GM23248 (cell line): Measurements from ENCODE around the gene PODXL2. TPM values are rescaled to one million over a fixed set of nuclear protein-coding genes. Genes with fewer than 3 reads are reported as not detected.

Experiments
- DNase-seq: peaks from one replicate; pipeline ENCODE4 v3.0.0-alpha.2; 2015
- H2AFZ ChIP-seq: fragments of 200-600 bp; sonication (generic); 2 replicates; pipeline ENCODE4 v1.6.1; 2016; ENCODE audit warnings: antibody characterized with exemption
- H3F3A ChIP-seq: fragments of 200-600 bp; sonication (generic); 2 replicates; pipeline ENCODE4 v1.6.1; 2016; ENCODE audit warnings: mild to moderate bottlenecking, antibody characterized with exemption, mixed run types; ENCODE audit not compliant: insufficient read depth
- H3K27ac ChIP-seq: fragments of 200-600 bp; sonication (generic); 2 replicates; pipeline ENCODE4 v1.5.1; 2016; ENCODE audit warnings: mild to moderate bottlenecking
- H3K27me3 ChIP-seq: fragments of 200-600 bp; sonication (generic); replicated peaks from 2 replicates; pipeline ENCODE4 v1.6.1; 2016; ENCODE audit warnings: mild to moderate bottlenecking; ENCODE audit not compliant: insufficient read depth
- H3K36me3 ChIP-seq: fragments of 200-600 bp; sonication (generic); 2 replicates; pipeline ENCODE4 v1.6.1; 2016; ENCODE audit warnings: low read depth, mild to moderate bottlenecking
- H3K4me1 ChIP-seq: fragments of 200-600 bp; sonication (generic); 2 replicates; pipeline ENCODE4 v1.6.1; 2016; ENCODE audit warnings: mild to moderate bottlenecking; ENCODE audit not compliant: insufficient read depth
- H3K4me2 ChIP-seq: fragments of 200-600 bp; sonication (generic); one replicate; pipeline ENCODE4 v1.6.1; 2016; ENCODE audit warnings: mild to moderate bottlenecking; ENCODE audit not compliant: unreplicated experiment
- H3K4me3 ChIP-seq: fragments of 200-600 bp; sonication (generic); 2 replicates; pipeline ENCODE4 v1.5.1; 2016; ENCODE audit warnings: mild to moderate bottlenecking
- H3K79me2 ChIP-seq: fragments of 200-600 bp; sonication (generic); 2 replicates; pipeline ENCODE4 v1.6.1; 2016; ENCODE audit warnings: mild to moderate bottlenecking; ENCODE audit not compliant: insufficient read depth
- H3K9ac ChIP-seq: fragments of 200-600 bp; sonication (generic); 2 replicates; pipeline ENCODE4 v1.6.1; 2016; ENCODE audit warnings: mild to moderate bottlenecking
- H3K9me2 ChIP-seq: fragments of 200-600 bp; sonication (generic); 2 replicates; pipeline ENCODE4 v1.6.1; 2016; ENCODE audit warnings: mixed run types, mild to moderate bottlenecking, moderate library complexity; ENCODE audit not compliant: insufficient read depth
- H3K9me3 ChIP-seq: fragments of 200-600 bp; sonication (generic); one replicate; pipeline ENCODE4 v1.6.1; 2017; ENCODE audit warnings: low read depth
- H4K20me1 ChIP-seq: fragments of 200-600 bp; sonication (generic); 2 replicates; pipeline ENCODE4 v1.6.0; 2016; ENCODE audit not compliant: insufficient read depth
- EZH2 ChIP-seq: fragments of 200-600 bp; sonication (generic); IDR thresholded peaks from 2 replicates; pipeline ENCODE4 v1.6.1; 2018; ENCODE audit warnings: antibody characterized with exemption, mild to moderate bottlenecking; ENCODE audit not compliant: insufficient read depth, poor library complexity, severe bottlenecking
- EZH2phosphoT487 ChIP-seq: fragments of 200-600 bp; sonication (generic); IDR thresholded peaks from 2 replicates; pipeline ENCODE4 v1.6.1; 2018; ENCODE audit warnings: antibody characterized with exemption, moderate library complexity, mild to moderate bottlenecking, low read depth; ENCODE audit not compliant: insufficient read depth
- WGBS, 2 experiments: methylation state at CpG; one replicate each; pipeline ENCODE4 v1.1.6; 2015 to 2017; ENCODE audit warnings: low lambda C conversion rate in 2 of 2, low coverage in 1 of 2; ENCODE audit errors: missing lambda C conversion rate in 2 of 2; 5-methylcytosine and 5-hydroxymethylcytosine counted together
- in situ Hi-C: fragments of 300-500 bp; cut with MboI; formaldehyde crosslinking; loops from 2 replicates; pipeline ENCODE4 v1.15.0; 2020
- polyA plus RNA-seq: library from polyadenylated mRNA; unstranded; fragments of >200 nt; fragmentation: Nextera tagmentation; extraction: Ambion mirVana; gene quantifications from 2 replicates; pipeline ENCODE4 v1.2.1, GENCODE V29; 2016
- total RNA-seq: library from RNA; depleted of rRNA; stranded (reverse); fragments of >200 nt; shearing (Covaris generic); gene quantifications from 2 replicates; pipeline ENCODE4 v1.2.3, GENCODE V29; 2014

PODXL2 gene
- total and polyA plus RNA-seq, 2 experiments from 2014 or later = 1.8 to 2.5 TPM

DNA sequence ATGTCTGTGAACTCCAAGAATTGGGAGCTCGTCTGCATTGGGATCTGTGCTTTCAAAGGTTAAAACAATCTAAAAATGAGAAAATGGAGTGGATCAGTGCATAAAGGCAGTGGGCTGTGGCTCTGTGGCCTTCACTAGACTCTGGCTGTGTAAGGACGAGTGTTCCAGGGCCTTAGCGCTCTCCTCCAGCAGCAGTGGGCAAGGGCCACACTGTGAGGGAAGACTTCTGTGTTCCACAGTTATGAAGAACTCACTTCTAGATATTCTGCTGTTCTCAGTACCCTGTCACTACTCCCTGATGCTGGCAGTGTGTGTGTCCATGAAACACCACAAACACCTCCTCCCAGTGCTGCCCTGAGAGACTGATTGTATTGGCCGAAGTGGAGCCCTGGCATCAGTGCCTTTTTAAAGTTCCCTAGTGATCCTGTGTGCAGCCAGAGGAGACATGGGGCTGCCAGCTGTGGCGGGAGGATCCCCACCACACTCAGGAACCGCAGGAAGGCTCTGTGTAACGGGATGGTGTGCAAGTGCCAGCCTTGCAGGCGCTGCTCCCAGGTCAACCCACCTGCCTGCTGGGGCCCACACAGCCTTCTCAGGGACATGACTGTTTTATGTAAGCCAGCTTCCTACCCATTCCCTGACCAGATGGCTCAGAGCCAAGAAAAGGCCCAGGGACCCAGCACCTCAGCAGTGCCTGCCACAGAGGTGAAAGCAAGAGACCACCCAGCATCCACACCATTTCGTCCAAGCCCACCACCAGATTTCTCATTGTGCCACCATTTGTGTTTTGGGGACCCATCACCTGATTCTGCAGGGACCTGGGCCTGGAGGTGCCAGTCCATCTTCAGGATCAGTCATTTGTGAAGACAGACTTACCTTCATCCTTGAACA is 84.1 kb downstream of the PODXL2 start:
- no peak overlapping the region for H2AFZ ChIP-seq
- 81% methylated on average over 9 of the region's 9 CpGs for WGBS, 2 experiments
- no peaks in the 10 kb centered on the region for H3K27me3 ChIP-seq
- TF ChIP-seq EZH2 (no peak), EZH2phosphoT487 (no peak)
- H3K27ac ChIP-seq = no peak overlapping the region
- H3K4me3 ChIP-seq = no peak overlapping the region
- no peaks in the 10 kb centered on the region for H3K9me3 ChIP-seq
- no peak overlapping the region for H3K4me2 ChIP-seq
- H4K20me1 ChIP-seq = no peaks in the 10 kb centered on the region
- H3K9me2 ChIP-seq = no peaks in the 10 kb centered on the region
- in situ Hi-C loops = no loop called here
- DNase-seq = no peak
- no peaks in the 10 kb centered on the region; the same call in 1 of the 2 replicates for H3K36me3 ChIP-seq
- H3K79me2 ChIP-seq = no peaks in the 10 kb centered on the region
- no peaks in the 10 kb centered on the region for H3K4me1 ChIP-seq
- no peak overlapping the region for H3K9ac ChIP-seq
- H3F3A ChIP-seq = no peaks in the 10 kb centered on the region

DNA sequence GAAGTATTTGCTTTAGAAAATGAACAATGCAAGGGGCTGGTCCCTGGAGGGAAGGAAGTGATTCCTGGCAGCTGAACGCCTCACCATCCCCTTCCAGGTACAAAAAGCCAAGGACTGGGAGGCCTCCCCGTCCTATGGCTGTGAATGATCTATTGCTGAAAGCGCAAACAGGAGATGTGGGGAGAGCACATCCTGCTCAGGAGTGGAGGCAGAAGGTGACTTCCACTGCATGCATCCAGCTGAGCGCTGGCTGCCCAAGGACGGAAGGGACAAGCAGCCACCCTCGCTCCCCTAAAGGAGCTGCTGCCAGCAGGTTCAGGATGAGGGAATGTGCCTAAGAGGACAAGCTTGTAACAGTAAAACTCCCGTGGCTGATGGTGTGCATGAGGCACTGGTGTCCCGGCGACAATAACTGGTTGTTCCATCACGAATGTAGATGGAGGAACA is 85.2 kb downstream of the PODXL2 start:
- H3K4me1 ChIP-seq = no peaks in the 10 kb centered on the region

DNA sequence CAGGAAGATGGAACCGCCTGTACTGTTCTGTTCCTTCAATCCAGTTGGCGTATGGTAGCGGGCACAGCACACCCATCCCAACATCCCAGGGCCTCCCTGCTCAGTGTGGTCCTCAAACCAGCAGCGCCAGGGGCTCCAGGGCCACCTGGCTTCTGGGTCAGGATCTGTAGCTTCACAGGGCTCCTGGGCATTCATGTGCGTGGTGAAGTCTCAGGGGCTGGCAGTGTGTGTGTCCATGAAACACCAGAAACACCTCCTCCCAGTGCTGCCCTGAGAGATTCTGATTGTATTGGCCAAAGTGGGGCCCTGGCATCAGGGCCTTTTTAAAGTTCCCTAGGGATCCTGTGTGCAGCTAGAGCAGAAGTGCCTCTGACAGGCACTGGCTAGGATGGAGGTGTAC is 85.9 kb downstream of the PODXL2 start:
- no peaks in the 10 kb centered on the region for H3K27me3 ChIP-seq
- no peak overlapping the region for H3K9ac ChIP-seq
- H3K4me2 ChIP-seq = no peak overlapping the region
- H3K36me3 ChIP-seq = no peaks in the 10 kb centered on the region; the same call in 1 of the 2 replicates
- TF ChIP-seq EZH2 (no peak), EZH2phosphoT487 (no peak)
- H3K4me1 ChIP-seq = no peaks in the 10 kb centered on the region
- H2AFZ ChIP-seq = no peak overlapping the region
- no peak overlapping the region for H3K4me3 ChIP-seq
- no peaks in the 10 kb centered on the region for H3K79me2 ChIP-seq
- no peaks in the 10 kb centered on the region for H3K9me2 ChIP-seq
- DNase-seq = no peak
- no peak overlapping the region for H3K27ac ChIP-seq
- in situ Hi-C loops = no loop called here
- WGBS, 2 experiments = 92 to 100% methylated on average over 5 of the region's 5 CpGs
- H3F3A ChIP-seq = no peaks in the 10 kb centered on the region
- H4K20me1 ChIP-seq = no peaks in the 10 kb centered on the region
- H3K9me3 ChIP-seq = no peaks in the 10 kb centered on the region

More for the DNA sequence above, 85.2 kb downstream of the PODXL2 start:
- H3K4me3 ChIP-seq = no peak overlapping the region
- WGBS, 2 experiments = 80 to 83% methylated on average over 10 of the region's 10 CpGs
- H3K9ac ChIP-seq = no peak overlapping the region
- H3K79me2 ChIP-seq = no peaks in the 10 kb centered on the region
- no peak overlapping the region for H2AFZ ChIP-seq
- no peaks in the 10 kb centered on the region for H3K9me3 ChIP-seq
- in situ Hi-C loops = no loop called here
- no peak overlapping the region for H3K4me2 ChIP-seq
- H3K27me3 ChIP-seq = no peaks in the 10 kb centered on the region
- no peaks in the 10 kb centered on the region; the same call in 1 of the 2 replicates for H3K36me3 ChIP-seq
- no peaks in the 10 kb centered on the region for H4K20me1 ChIP-seq
- no peak for TF ChIP-seq EZH2phosphoT487
- no peak for TF ChIP-seq EZH2
- H3F3A ChIP-seq = no peaks in the 10 kb centered on the region
- no peaks in the 10 kb centered on the region for H3K9me2 ChIP-seq
- H3K27ac ChIP-seq = no peak overlapping the region
- DNase-seq = no peak

- TF ChIP-seq EZH2 = no peak
- no peak for TF ChIP-seq EZH2phosphoT487
- peaks cover 6% of the 10 kb centered on the region; the same call in 1 of the 2 replicates for H3K36me3 ChIP-seq
- DNase-seq = no peak
- no peaks in the 10 kb centered on the region for H3K27me3 ChIP-seq
- no peaks in the 10 kb centered on the region for H3K9me3 ChIP-seq
- in situ Hi-C loops = no loop called here
- no peak overlapping the region for H2AFZ ChIP-seq
- H3K27ac ChIP-seq = no peak overlapping the region
- H3F3A ChIP-seq = no peaks in the 10 kb centered on the region
- H3K4me1 ChIP-seq = no peaks in the 10 kb centered on the region
- no peak overlapping the region for H3K4me3 ChIP-seq
- no peaks in the 10 kb centered on the region for H3K9me2 ChIP-seq
- H4K20me1 ChIP-seq = no peaks in the 10 kb centered on the region
- H3K9ac ChIP-seq = no peak overlapping the region
- H3K79me2 ChIP-seq = no peaks in the 10 kb centered on the region
- no peak overlapping the region for H3K4me2 ChIP-seq
- 64 to 65% methylated on average over 8 of the region's 8 CpGs for WGBS, 2 experiments
Observed at GRCh38 chr3:127715532-127715931, 86.5 kb downstream of the PODXL2 start.
